IPS-NIHi7 (cell line): ENCODE results near the gene AKAP9.
"Not testable (repeated sequence)": the region's sequence is repeated elsewhere in the genome, so short reads cannot be mapped to it uniquely, and the experiment has no call there.

ENCODE experiments used
- DNase-seq: peaks from one replicate; pipeline ENCODE4 v3.0.0; 2012; ENCODE audit warnings: mixed read lengths; ENCODE audit errors: extremely low spot score

AKAP9 gene

GRCh38 chr7:92064438-92065029 is 123.9 kb downstream of the AKAP9 start:
- no peak for DNase-seq

GRCh38 chr7:92071032-92071431 is 130.4 kb downstream of the AKAP9 start:
- no peak for DNase-seq

- DNase-seq = no peak
These were observed 131.5 kb downstream of the AKAP9 start for GRCh38 chr7:92072121-92072520.

GRCh38 chr7:92072708-92073107 is 132.0 kb downstream of the AKAP9 start:
- DNase-seq = no peak

- no peak for DNase-seq
These were observed 134.9 kb downstream of the AKAP9 start for GRCh38 chr7:92075455-92076158.

GRCh38 chr7:92076509-92076908 is 135.8 kb downstream of the AKAP9 start:
- DNase-seq = no peak

- not testable (repeated sequence) for DNase-seq
These were observed 143.3 kb downstream of the AKAP9 start for GRCh38 chr7:92083922-92084321.

GRCh38 chr7:92088266-92088665 is 147.6 kb downstream of the AKAP9 start:
- DNase-seq = no peak

- DNase-seq = no peak
These were observed 151.5 kb downstream of the AKAP9 start for GRCh38 chr7:92092210-92092609.

GRCh38 chr7:92095380-92095779 is 154.7 kb downstream of the AKAP9 start:
- DNase-seq = no peak

- no peak for DNase-seq
These were observed 159.9 kb downstream of the AKAP9 start for GRCh38 chr7:92100534-92100933.

- DNase-seq = not testable (repeated sequence)
These were observed 162.2 kb downstream of the AKAP9 start for GRCh38 chr7:92102862-92103261.

- no peak for DNase-seq
These were observed 168.2 kb downstream of the AKAP9 start for GRCh38 chr7:92108821-92109220.

- DNase-seq = no peak
These were observed 170.2 kb downstream of the AKAP9 start for GRCh38 chr7:92110857-92111256.

GRCh38 chr7:92115821-92116220 is 175.2 kb downstream of the AKAP9 start:
- no peak for DNase-seq

- DNase-seq = no peak
These were observed 176.3 kb downstream of the AKAP9 start for GRCh38 chr7:92116949-92117348.

- DNase-seq = no peak
These were observed 178.6 kb downstream of the AKAP9 start for GRCh38 chr7:92119213-92119759.

GRCh38 chr7:92121681-92122080 is 181.0 kb downstream of the AKAP9 start:
- no peak for DNase-seq

GRCh38 chr7:92131093-92131492 is 190.4 kb downstream of the AKAP9 start:
- no peak for DNase-seq

GRCh38 chr7:92131764-92132330 is 191.2 kb downstream of the AKAP9 start:
- DNase-seq = no peak

GRCh38 chr7:92133133-92133736 is 192.6 kb downstream of the AKAP9 start:
- no peak for DNase-seq

GRCh38 chr7:92133737-92134270 is 193.1 kb downstream of the AKAP9 start:
- DNase-seq = peak; percentile 78
